RWPE2 (cell line): ENCODE data around the gene RNF135.
"Not testable (repeated sequence)": the region's sequence is repeated elsewhere in the genome, so short reads cannot be mapped to it uniquely, and the experiment has no call there.

ENCODE experiments used
- ATAC-seq: fragments of 200-7000 bp; cut with Tn5 transposase; 3 replicates; pipeline ENCODE4 v1.9.1; 2021; ENCODE audit warnings: low read depth
- DNase-seq: peaks from one replicate; pipeline ENCODE4 v3.0.0-alpha.2; 2020; ENCODE audit warnings: low spot score
- H3K27ac ChIP-seq: fragments of 450-650 bp; 2 replicates; pipeline ENCODE4 v1.5.1; 2017; ENCODE audit warnings: mild to moderate bottlenecking; ENCODE audit not compliant: poor library complexity, severe bottlenecking
- H3K27me3 ChIP-seq: fragments of 250-450 bp; sonication (Bioruptor Pico); 2 replicates; pipeline ENCODE4 v1.5.1; 2021; ENCODE audit warnings: mild to moderate bottlenecking, moderate library complexity; ENCODE audit not compliant: insufficient read depth, poor library complexity, severe bottlenecking
- H3K36me3 ChIP-seq: fragments of 250-450 bp; sonication (Bioruptor Pico); 2 replicates; pipeline ENCODE4 v1.5.1; 2020; ENCODE audit warnings: low read depth, mild to moderate bottlenecking, moderate library complexity
- H3K4me1 ChIP-seq: fragments of 250-450 bp; sonication (Bioruptor Pico); 2 replicates; pipeline ENCODE4 v1.5.1; 2021; ENCODE audit warnings: mild to moderate bottlenecking, moderate library complexity; ENCODE audit not compliant: insufficient read depth, poor library complexity, severe bottlenecking
- H3K4me3 ChIP-seq: fragments of 250-450 bp; sonication (Bioruptor Pico); 2 replicates; pipeline ENCODE4 v1.5.1; 2021; ENCODE audit warnings: mild to moderate bottlenecking, moderate library complexity; ENCODE audit not compliant: severe bottlenecking
- H3K9me3 ChIP-seq: fragments of 250-450 bp; sonication (Bioruptor Pico); 2 replicates; pipeline ENCODE4 v1.5.1; 2021; ENCODE audit warnings: mild to moderate bottlenecking, moderate library complexity; ENCODE audit not compliant: severe bottlenecking
- CTCF ChIP-seq: fragments of 450-650 bp; IDR thresholded peaks from one replicate; pipeline ENCODE4 v1.5.1; 2017; ENCODE audit warnings: mild to moderate bottlenecking, moderate library complexity; ENCODE audit not compliant: poor library complexity, severe bottlenecking

The RNF135 gene

GRCh38 chr17:31031841-31032240 lies 61.0 kb downstream of the RNF135 start:
- no peak for DNase-seq
- Histone ChIP-seq H3K9me3 (no peaks in the 10 kb centered on the region), H3K4me3 (no peak overlapping the region), H3K27me3 (no peaks in the 10 kb centered on the region), H3K36me3 (no peaks in the 10 kb centered on the region), H3K4me1 (no peaks in the 10 kb centered on the region), H3K27ac (no peak overlapping the region)
- no peak for TF ChIP-seq CTCF
- ATAC-seq: no peak

- ATAC-seq, DNase-seq, H3K36me3 ChIP-seq, H3K4me3 ChIP-seq, H3K4me1 ChIP-seq, H3K27ac ChIP-seq, H3K27me3 ChIP-seq, H3K9me3 ChIP-seq: not testable (repeated sequence)
These were observed 64.8 kb downstream of the RNF135 start for GRCh38 chr17:31035611-31036010.

GRCh38 chr17:31040837-31041236 lies 70.0 kb downstream of the RNF135 start:
- not testable (repeated sequence) for ATAC-seq, H3K27ac ChIP-seq, H3K4me1 ChIP-seq, H3K36me3 ChIP-seq, DNase-seq, H3K27me3 ChIP-seq, H3K4me3 ChIP-seq, H3K9me3 ChIP-seq

- not testable (repeated sequence) for ATAC-seq, DNase-seq, H3K4me3 ChIP-seq, H3K9me3 ChIP-seq, H3K27ac ChIP-seq, H3K27me3 ChIP-seq, H3K36me3 ChIP-seq, H3K4me1 ChIP-seq
These were observed 71.5 kb downstream of the RNF135 start for GRCh38 chr17:31042378-31042777.

- not testable (repeated sequence) for H3K27ac ChIP-seq, H3K36me3 ChIP-seq, H3K4me3 ChIP-seq, H3K4me1 ChIP-seq, H3K9me3 ChIP-seq, H3K27me3 ChIP-seq, DNase-seq, ATAC-seq
These were observed 76.1 kb downstream of the RNF135 start for GRCh38 chr17:31046856-31047425.

GRCh38 chr17:31048142-31048541 lies 77.3 kb downstream of the RNF135 start:
- Histone ChIP-seq H3K9me3 (peaks cover 2% of the 10 kb centered on the region), H3K4me1 (peaks cover 15% of the 10 kb centered on the region), H3K4me3 (no peak overlapping the region), H3K36me3 (no peaks in the 10 kb centered on the region), H3K27ac (no peak overlapping the region), H3K27me3 (no peaks in the 10 kb centered on the region)
- TF ChIP-seq CTCF: no peak
- DNase-seq (no peak), ATAC-seq (no peak)

- Histone ChIP-seq H3K27ac (no peak overlapping the region), H3K36me3 (no peaks in the 10 kb centered on the region), H3K4me3 (no peak overlapping the region), H3K4me1 (peaks cover 16% of the 10 kb centered on the region), H3K27me3 (no peaks in the 10 kb centered on the region), H3K9me3 (peaks cover 2% of the 10 kb centered on the region)
- no peak for TF ChIP-seq CTCF
- no peak for ATAC-seq
- DNase-seq: no peak
These were observed 77.9 kb downstream of the RNF135 start for GRCh38 chr17:31048780-31049179.
